ENCODE results near the gene HERPUD2. TPM values are rescaled to one million over a fixed set of nuclear protein-coding genes. Genes with fewer than 3 reads are reported as not detected.

The HERPUD2 gene
- total RNA-seq, 1 donor from 2014 or later = 31.8 TPM

DNA sequence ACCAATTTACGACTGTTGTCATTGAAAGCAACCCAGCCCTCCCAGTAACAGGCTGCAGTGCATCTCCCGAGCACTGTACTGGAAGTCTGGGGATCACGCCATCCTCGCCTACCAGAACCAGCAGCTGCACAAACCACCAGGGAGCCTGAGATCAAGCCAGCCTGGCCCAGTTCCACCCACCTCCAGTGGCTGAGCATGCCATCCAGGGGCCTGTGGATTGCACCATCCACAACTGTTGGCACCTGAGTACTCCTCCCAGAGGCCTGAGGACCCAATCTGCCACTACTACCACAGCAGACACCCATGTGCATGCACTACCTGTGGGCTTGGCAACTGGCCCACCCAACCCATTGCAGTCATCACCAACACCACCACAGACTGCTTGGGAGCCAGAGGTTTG, 44.2 kb downstream of the HERPUD2 start:
- Mint-ChIP-seq H3K4me3 (ENCODE audit: unreplicated experiment) (no peak overlapping the region), H3K27ac (ENCODE audit: unreplicated experiment) (no peak overlapping the region), H3K36me3 (ENCODE audit: unreplicated experiment) (peaks cover 52% of the 10 kb centered on the region), H3K27me3 (ENCODE audit: unreplicated experiment) (no peaks in the 10 kb centered on the region), H3K4me1 (ENCODE audit: unreplicated experiment) (peaks cover 30% of the 10 kb centered on the region), H3K9me3 (ENCODE audit: unreplicated experiment) (peaks cover 16% of the 10 kb centered on the region)
- TF ChIP-seq, protein P1, sequence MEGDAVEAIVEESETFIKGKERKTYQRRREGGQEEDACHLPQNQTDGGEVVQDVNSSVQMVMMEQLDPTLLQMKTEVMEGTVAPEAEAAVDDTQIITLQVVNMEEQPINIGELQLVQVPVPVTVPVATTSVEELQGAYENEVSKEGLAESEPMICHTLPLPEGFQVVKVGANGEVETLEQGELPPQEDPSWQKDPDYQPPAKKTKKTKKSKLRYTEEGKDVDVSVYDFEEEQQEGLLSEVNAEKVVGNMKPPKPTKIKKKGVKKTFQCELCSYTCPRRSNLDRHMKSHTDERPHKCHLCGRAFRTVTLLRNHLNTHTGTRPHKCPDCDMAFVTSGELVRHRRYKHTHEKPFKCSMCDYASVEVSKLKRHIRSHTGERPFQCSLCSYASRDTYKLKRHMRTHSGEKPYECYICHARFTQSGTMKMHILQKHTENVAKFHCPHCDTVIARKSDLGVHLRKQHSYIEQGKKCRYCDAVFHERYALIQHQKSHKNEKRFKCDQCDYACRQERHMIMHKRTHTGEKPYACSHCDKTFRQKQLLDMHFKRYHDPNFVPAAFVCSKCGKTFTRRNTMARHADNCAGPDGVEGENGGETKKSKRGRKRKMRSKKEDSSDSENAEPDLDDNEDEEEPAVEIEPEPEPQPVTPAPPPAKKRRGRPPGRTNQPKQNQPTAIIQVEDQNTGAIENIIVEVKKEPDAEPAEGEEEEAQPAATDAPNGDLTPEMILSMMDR (IDR thresholded peaks at IDR 0.05) = no peak
- DNase-seq (ENCODE audit: extremely low spot score, unreplicated experiment) = no peak

DNA sequence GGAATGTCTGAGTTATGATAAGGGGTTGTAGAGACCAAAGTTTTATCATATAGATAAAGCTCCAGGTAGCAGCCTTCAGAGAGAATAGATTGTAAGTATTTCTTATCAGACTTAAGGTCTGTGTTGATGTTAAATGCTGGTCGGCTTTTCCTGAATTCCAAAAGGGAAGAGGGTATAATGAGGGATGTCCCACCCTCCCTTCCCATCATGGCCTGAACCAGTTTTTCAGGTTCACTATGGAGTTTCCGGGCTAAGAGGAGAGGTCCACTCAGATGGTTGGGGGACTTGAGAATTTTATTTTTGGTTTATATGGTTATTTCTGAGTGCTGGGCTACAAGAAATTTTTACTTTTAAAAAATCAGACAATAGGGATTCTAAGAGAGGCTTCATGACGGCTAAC, 45.2 kb downstream of the HERPUD2 start:
- TF ChIP-seq, protein P1 (IDR thresholded peaks at IDR 0.05) = no peak

DNA sequence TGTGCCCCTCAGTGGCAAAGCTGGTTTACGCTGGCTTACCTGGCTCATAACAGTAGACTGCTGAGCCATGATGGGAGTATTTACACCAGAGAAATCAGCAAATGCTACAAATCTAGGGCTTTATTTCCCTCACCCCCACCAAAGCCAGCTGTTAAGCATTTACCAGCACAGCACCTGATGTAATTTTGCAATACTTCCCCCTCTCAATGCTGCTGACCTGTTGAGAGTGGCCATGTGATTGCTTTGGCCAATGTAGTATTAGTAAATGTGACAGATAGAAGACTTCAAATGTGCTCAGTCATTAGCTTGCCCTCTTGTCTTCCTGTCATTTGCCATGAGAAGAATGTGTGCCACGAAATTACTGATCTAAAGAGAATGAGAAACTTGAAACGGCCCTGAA, 46.6 kb downstream of the HERPUD2 start:
- peak overlapping the region; percentile 0 for H3K27ac Mint-ChIP-seq (ENCODE audit: unreplicated experiment)
- H3K36me3 Mint-ChIP-seq (ENCODE audit: unreplicated experiment) = peaks cover 35% of the 10 kb centered on the region
- H3K4me1 Mint-ChIP-seq (ENCODE audit: unreplicated experiment) = peaks cover 30% of the 10 kb centered on the region
- no peak overlapping the region for H3K4me3 Mint-ChIP-seq (ENCODE audit: unreplicated experiment)
- no peak for DNase-seq (ENCODE audit: extremely low spot score, unreplicated experiment)
- TF ChIP-seq, protein P1 (IDR thresholded peaks at IDR 0.05) = no peak
- H3K27me3 Mint-ChIP-seq (ENCODE audit: unreplicated experiment) = no peaks in the 10 kb centered on the region
- H3K9me3 Mint-ChIP-seq (ENCODE audit: unreplicated experiment) = peaks cover 8% of the 10 kb centered on the region

More for the DNA sequence above, 45.2 kb downstream of the HERPUD2 start:
- Mint-ChIP-seq H3K27me3 (ENCODE audit: unreplicated experiment) (no peaks in the 10 kb centered on the region), H3K36me3 (ENCODE audit: unreplicated experiment) (peaks cover 45% of the 10 kb centered on the region), H3K4me1 (ENCODE audit: unreplicated experiment) (peaks cover 30% of the 10 kb centered on the region), H3K27ac (ENCODE audit: unreplicated experiment) (no peak overlapping the region), H3K9me3 (ENCODE audit: unreplicated experiment) (peaks cover 16% of the 10 kb centered on the region), H3K4me3 (ENCODE audit: unreplicated experiment) (no peak overlapping the region)
- no peak for DNase-seq (ENCODE audit: extremely low spot score, unreplicated experiment)

DNA sequence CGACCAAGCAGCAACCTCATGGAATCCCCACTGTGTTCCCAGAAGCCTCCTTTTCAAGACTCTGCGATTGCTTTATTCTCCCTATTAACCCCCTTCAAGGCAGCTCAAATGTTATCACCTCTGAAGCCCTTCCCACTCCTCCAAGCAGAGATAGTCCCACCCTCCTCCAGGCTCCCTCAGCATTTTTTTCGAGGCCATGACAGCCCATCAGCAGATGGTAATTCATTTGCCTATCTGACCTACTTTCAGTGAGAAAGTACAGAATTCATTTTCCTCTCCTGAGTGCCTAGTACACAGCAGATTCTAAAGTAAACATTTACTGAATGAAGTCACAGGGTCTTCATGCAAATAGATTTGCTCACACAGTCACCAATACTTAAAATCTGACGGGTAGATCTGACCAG, 47.8 kb downstream of the HERPUD2 start:
- H3K27me3 Mint-ChIP-seq (ENCODE audit: unreplicated experiment) = no peaks in the 10 kb centered on the region
- TF ChIP-seq, protein P1 (IDR thresholded peaks at IDR 0.05) = no peak
- peaks cover 33% of the 10 kb centered on the region for H3K4me1 Mint-ChIP-seq (ENCODE audit: unreplicated experiment)
- peak overlapping the region; percentile 79 for H3K27ac Mint-ChIP-seq (ENCODE audit: unreplicated experiment)
- peaks cover 32% of the 10 kb centered on the region for H3K36me3 Mint-ChIP-seq (ENCODE audit: unreplicated experiment)
- no peak for DNase-seq (ENCODE audit: extremely low spot score, unreplicated experiment)
- H3K9me3 Mint-ChIP-seq (ENCODE audit: unreplicated experiment) = no peaks in the 10 kb centered on the region
- peak overlapping the region; percentile 14 for H3K4me3 Mint-ChIP-seq (ENCODE audit: unreplicated experiment)

DNA sequence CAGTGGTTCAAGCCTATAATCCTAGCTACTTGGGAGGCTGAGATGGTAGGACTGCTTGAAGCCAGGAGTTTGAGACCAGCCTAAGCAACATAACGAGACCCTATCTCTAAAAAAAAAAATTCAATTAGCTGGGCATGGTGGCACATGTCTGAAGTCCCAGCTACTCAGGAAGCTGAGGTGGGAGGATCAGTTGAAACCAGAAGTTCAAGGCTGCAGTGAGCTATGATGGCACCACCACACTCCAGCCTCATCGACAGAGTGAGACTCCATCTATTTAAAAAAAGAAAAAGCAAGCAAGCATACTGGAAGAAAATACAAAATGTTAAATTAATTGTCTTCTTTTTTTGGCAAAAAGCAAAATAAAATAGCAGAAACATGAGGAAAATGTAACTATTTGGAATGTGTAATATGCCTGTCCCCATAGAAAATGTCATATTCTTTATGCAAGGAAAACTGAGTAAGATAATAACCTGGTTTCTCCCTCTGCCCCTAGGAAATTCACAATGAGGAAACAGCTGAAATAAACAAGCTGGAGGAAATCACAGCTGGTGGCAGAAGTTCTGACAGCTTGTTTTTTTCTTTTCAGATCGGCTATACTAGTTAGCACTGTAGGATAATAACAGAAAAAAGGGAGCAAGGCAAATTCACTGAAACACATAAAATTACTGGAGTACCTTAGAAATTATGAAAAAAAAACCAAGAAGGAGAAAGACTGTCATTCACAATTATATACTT, 48.5 kb downstream of the HERPUD2 start:
- peak overlapping the region; percentile 22 for H3K4me3 Mint-ChIP-seq (ENCODE audit: unreplicated experiment)
- peak overlapping the region; percentile 79 for H3K27ac Mint-ChIP-seq (ENCODE audit: unreplicated experiment)
- peaks cover 29% of the 10 kb centered on the region for H3K36me3 Mint-ChIP-seq (ENCODE audit: unreplicated experiment)
- DNase-seq (ENCODE audit: extremely low spot score, unreplicated experiment) = no peak
- TF ChIP-seq, protein P1 (IDR thresholded peaks at IDR 0.05) = no peak
- no peaks in the 10 kb centered on the region for H3K27me3 Mint-ChIP-seq (ENCODE audit: unreplicated experiment)
- peaks cover 33% of the 10 kb centered on the region for H3K4me1 Mint-ChIP-seq (ENCODE audit: unreplicated experiment)
- no peaks in the 10 kb centered on the region for H3K9me3 Mint-ChIP-seq (ENCODE audit: unreplicated experiment)
